ENCODE measurements around the gene ZMYM3.

The ZMYM3 gene

GRCh38 chrX:71252221-71252620, 1.7 kb downstream of the ZMYM3 start:
- DNase-seq = no peak

- no peak for DNase-seq
Measured at GRCh38 chrX:71251466-71251973, 2.4 kb downstream of the ZMYM3 start.

- no peak for DNase-seq
Measured at GRCh38 chrX:71250841-71251240, 3.1 kb downstream of the ZMYM3 start.

GRCh38 chrX:71245159-71245558, 8.8 kb downstream of the ZMYM3 start:
- DNase-seq = no peak

GRCh38 chrX:71244359-71245128, 9.4 kb downstream of the ZMYM3 start:
- no peak for DNase-seq

GRCh38 chrX:71241301-71241700, 12.6 kb downstream of the ZMYM3 start:
- DNase-seq = no peak

- DNase-seq = no peak
Measured at GRCh38 chrX:71239781-71240180, 14.2 kb downstream of the ZMYM3 start.

GRCh38 chrX:71236836-71237235, 17.1 kb downstream of the ZMYM3 start:
- DNase-seq = no peak

- no peak for DNase-seq
Measured at GRCh38 chrX:71235482-71235881, 18.5 kb downstream of the ZMYM3 start.

GRCh38 chrX:71228063-71228642, 25.8 kb downstream of the ZMYM3 start:
- DNase-seq = no peak

- DNase-seq = no peak
Measured at GRCh38 chrX:71227370-71228062, 26.4 kb downstream of the ZMYM3 start.

GRCh38 chrX:71225676-71226075, 28.3 kb downstream of the ZMYM3 start:
- DNase-seq = no peak

- no peak for DNase-seq
Measured at GRCh38 chrX:71225009-71225408, 28.9 kb downstream of the ZMYM3 start.

GRCh38 chrX:71224098-71224708, 29.7 kb downstream of the ZMYM3 start:
- no peak for DNase-seq

- no peak for DNase-seq
Measured at GRCh38 chrX:71222929-71223328, 31.0 kb downstream of the ZMYM3 start, which contains the start of gene GJB1. TSS of gene GJB1 (plus strand) at chrX:71223224. CDS start at chrX:71223708, 484 bp downstream.

GRCh38 chrX:71221145-71221544, 32.8 kb downstream of the ZMYM3 start:
- DNase-seq = no peak

- no peak for DNase-seq
Measured at GRCh38 chrX:71217298-71217697, 36.6 kb downstream of the ZMYM3 start.

- DNase-seq = peak; percentile 17
Measured at GRCh38 chrX:71216485-71216884, 37.5 kb downstream of the ZMYM3 start.

GRCh38 chrX:71215338-71215912, 38.5 kb downstream of the ZMYM3 start:
- DNase-seq = no peak

- no peak for DNase-seq
Measured at GRCh38 chrX:71214604-71215337, 39.2 kb downstream of the ZMYM3 start.

- no peak for DNase-seq
Measured at GRCh38 chrX:71214152-71214551, 39.8 kb downstream of the ZMYM3 start.

GRCh38 chrX:71212536-71212935, 41.4 kb downstream of the ZMYM3 start:
- DNase-seq = no peak

Measured in NCI-H1105 (cell line).